ENCODE measurements around the gene SERTAD2. TPM values are rescaled to one million over a fixed set of nuclear protein-coding genes. Genes with fewer than 3 reads are reported as not detected.

SERTAD2 gene
- total RNA-seq, 1 experiment from 2014 or later = 19.8 TPM

- BruUV-seq (replicated peaks) = no TSS peak
These were observed 28.2 kb downstream of the SERTAD2 start for GRCh38 chr2:64625299-64626145.

GRCh38 chr2:64624862-64625261 is 28.9 kb downstream of the SERTAD2 start:
- POLR2A ChIA-PET (ENCODE audit: unreplicated experiment) = no interaction called here
- CTCF ChIA-PET = no interaction called here
- Histone ChIP-seq H3F3A (ENCODE audit: low read length, unreplicated experiment) (no peaks in the 10 kb centered on the region), H3K4me2 (ENCODE audit: low read length) (no peak overlapping the region), H3K9me2 (replicated peaks; ENCODE audit: low read length) (no peaks in the 10 kb centered on the region), H3K4me3 (ENCODE audit: low read length) (no peak overlapping the region), H3K79me2 (ENCODE audit: low read length) (no peaks in the 10 kb centered on the region), H3K4me1 (ENCODE audit: insufficient read depth, low read length) (no peaks in the 10 kb centered on the region), H3K27ac (ENCODE audit: low read length) (no peak overlapping the region), H3K27me3 (ENCODE audit: low read length) (no peaks in the 10 kb centered on the region), H3K36me3 (ENCODE audit: low read depth, low read length) (no peaks in the 10 kb centered on the region), H4K20me1 (ENCODE audit: low read length) (no peaks in the 10 kb centered on the region), H3K9me3 (ENCODE audit: low read length) (no peaks in the 10 kb centered on the region), H3K9ac (ENCODE audit: low read length) (no peak overlapping the region), H2AFZ (ENCODE audit: low read length) (no peak overlapping the region)
- ATAC-seq = no peak
- TF ChIP-seq CTCF (conservative IDR thresholded peaks at IDR 0.05; ENCODE audit: low read depth, low read length) = no peak
- no peak for TF ChIP-seq EZH2phosphoT487 (IDR thresholded peaks at IDR 0.05; ENCODE audit: borderline replicate concordance, low read length)
- no peak for TF ChIP-seq EZH2 (IDR thresholded peaks at IDR 0.05; ENCODE audit: low read length, unreplicated experiment)
- DNase-seq = no peak
- intact Hi-C loops (cut with micrococcal nuclease) = no loop called here
- BruUV-seq (replicated peaks) = no TSS peak

More at GRCh38 chr2:64625299-64626145, 28.2 kb downstream of the SERTAD2 start:
- no peak overlapping the region for H3K9ac ChIP-seq (ENCODE audit: low read length)
- no peak overlapping the region for H3K4me2 ChIP-seq (ENCODE audit: low read length)
- TF ChIP-seq CTCF (conservative IDR thresholded peaks at IDR 0.05; ENCODE audit: low read depth, low read length) (peak; percentile 23; the same call in 1 of the 2 replicates), EZH2phosphoT487 (IDR thresholded peaks at IDR 0.05; ENCODE audit: borderline replicate concordance, low read length) (no peak)
- no peak overlapping the region for H3K4me3 ChIP-seq (ENCODE audit: low read length)
- ATAC-seq = no peak
- intact Hi-C loops (cut with micrococcal nuclease) = no loop called here
- no peaks in the 10 kb centered on the region for H3K27me3 ChIP-seq (ENCODE audit: low read length)
- DNase-seq = no peak
- no peaks in the 10 kb centered on the region for H3K9me2 ChIP-seq (replicated peaks; ENCODE audit: low read length)
- no peaks in the 10 kb centered on the region for H3K9me3 ChIP-seq (ENCODE audit: low read length)
- H3K4me1 ChIP-seq (ENCODE audit: insufficient read depth, low read length) = no peaks in the 10 kb centered on the region
- no peaks in the 10 kb centered on the region for H3K36me3 ChIP-seq (ENCODE audit: low read depth, low read length)
- H3F3A ChIP-seq (ENCODE audit: low read length, unreplicated experiment) = no peaks in the 10 kb centered on the region
- no peaks in the 10 kb centered on the region for H4K20me1 ChIP-seq (ENCODE audit: low read length)
- POLR2A ChIA-PET (ENCODE audit: unreplicated experiment) = no interaction called here
- no peak overlapping the region for H2AFZ ChIP-seq (ENCODE audit: low read length)
- no peaks in the 10 kb centered on the region for H3K79me2 ChIP-seq (ENCODE audit: low read length)
- CTCF ChIA-PET = no interaction called here
- no peak overlapping the region for H3K27ac ChIP-seq (ENCODE audit: low read length)

- BruUV-seq (replicated peaks) = no TSS peak
- Histone ChIP-seq H3K9me3 (ENCODE audit: low read length) (no peaks in the 10 kb centered on the region), H3K9ac (ENCODE audit: low read length) (no peak overlapping the region), H3K4me2 (ENCODE audit: low read length) (no peak overlapping the region), H3K4me3 (ENCODE audit: low read length) (no peak overlapping the region), H3K79me2 (ENCODE audit: low read length) (no peaks in the 10 kb centered on the region), H3K36me3 (ENCODE audit: low read depth, low read length) (no peaks in the 10 kb centered on the region), H2AFZ (ENCODE audit: low read length) (no peak overlapping the region), H4K20me1 (ENCODE audit: low read length) (no peaks in the 10 kb centered on the region), H3K9me2 (replicated peaks; ENCODE audit: low read length) (no peaks in the 10 kb centered on the region), H3F3A (ENCODE audit: low read length, unreplicated experiment) (no peaks in the 10 kb centered on the region), H3K4me1 (ENCODE audit: insufficient read depth, low read length) (no peaks in the 10 kb centered on the region), H3K27ac (ENCODE audit: low read length) (no peak overlapping the region), H3K27me3 (ENCODE audit: low read length) (no peaks in the 10 kb centered on the region)
- intact Hi-C loops (cut with micrococcal nuclease) = no loop called here
- TF ChIP-seq EZH2phosphoT487 (IDR thresholded peaks at IDR 0.05; ENCODE audit: borderline replicate concordance, low read length) (no peak), EZH2 (IDR thresholded peaks at IDR 0.05; ENCODE audit: low read length, unreplicated experiment) (no peak), CTCF (conservative IDR thresholded peaks at IDR 0.05; ENCODE audit: low read depth, low read length) (no peak)
- POLR2A ChIA-PET (ENCODE audit: unreplicated experiment) = no interaction called here
- DNase-seq (no peak), ATAC-seq (no peak)
- CTCF ChIA-PET = no interaction called here
These were observed 29.6 kb downstream of the SERTAD2 start for GRCh38 chr2:64624108-64624610.

All from PC-3 (cell line).